ENCODE results near the gene SHC2. TPM values are rescaled to one million over a fixed set of nuclear protein-coding genes. Genes with fewer than 3 reads are reported as not detected.
"Not testable (repeated sequence)": the region's sequence is repeated elsewhere in the genome, so short reads cannot be mapped to it uniquely, and the experiment has no call there.

The SHC2 gene
- total RNA-seq, 3 donors from 2014 or later, result 8.3 to 40.6 (median 21.8) TPM

- TF ChIP-seq POLR2A (IDR thresholded peaks at IDR 0.05) (no peak), CTCF (IDR thresholded peaks at IDR 0.05) (no peak), POLR2AphosphoS5 (IDR thresholded peaks at IDR 0.05) (no peak)
- intact Hi-C loops (cut with DNase I; ENCODE audit: low total_unique reads), result no loop called here
- Histone ChIP-seq H3K4me3 (no peak overlapping the region), H3K4me1 (no peaks in the 10 kb centered on the region), H3K27ac (no peak overlapping the region), H3K9me3 (no peaks in the 10 kb centered on the region), H3K27me3 (no peaks in the 10 kb centered on the region), H3K36me3 (no peaks in the 10 kb centered on the region)
- no peak for DNase-seq (ENCODE audit: low spot score in 2 of 2)
Observed at GRCh38 chr19:434152-434960, 26.5 kb downstream of the SHC2 start.

DNA sequence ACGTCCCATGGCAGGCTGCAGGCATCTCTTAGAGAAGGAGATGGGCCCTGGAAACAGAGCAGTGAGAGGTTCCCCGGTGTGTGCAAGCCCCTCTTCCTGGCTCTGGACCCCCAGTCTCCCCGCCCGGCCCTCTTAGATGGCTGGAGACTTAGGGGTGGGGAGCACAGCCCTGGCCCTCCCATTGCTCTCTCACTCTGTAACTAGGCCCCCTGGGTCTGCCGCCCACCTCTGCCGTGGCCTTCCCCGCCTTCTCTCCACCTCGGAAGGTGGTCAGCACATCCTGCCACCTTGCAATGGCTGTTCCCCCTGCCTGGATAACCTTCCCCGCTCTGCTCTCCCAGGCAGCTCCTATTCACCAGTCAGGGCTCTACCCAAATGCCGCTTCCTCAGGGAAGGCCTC is 30.1 kb downstream of the SHC2 start:
- Histone ChIP-seq H3K27me3 (no peaks in the 10 kb centered on the region), H3K36me3 (no peaks in the 10 kb centered on the region), H3K9me3 (no peaks in the 10 kb centered on the region), H3K4me1 (no peaks in the 10 kb centered on the region), H3K27ac (no peak overlapping the region), H3K4me3 (no peak overlapping the region)
- DNase-seq (ENCODE audit: low spot score in 2 of 2), result no peak
- intact Hi-C loops (cut with DNase I; ENCODE audit: low total_unique reads), result no loop called here
- TF ChIP-seq POLR2AphosphoS5 (IDR thresholded peaks at IDR 0.05), result no peak
- TF ChIP-seq POLR2A (IDR thresholded peaks at IDR 0.05), result no peak
- TF ChIP-seq CTCF (IDR thresholded peaks at IDR 0.05), result no peak

DNA sequence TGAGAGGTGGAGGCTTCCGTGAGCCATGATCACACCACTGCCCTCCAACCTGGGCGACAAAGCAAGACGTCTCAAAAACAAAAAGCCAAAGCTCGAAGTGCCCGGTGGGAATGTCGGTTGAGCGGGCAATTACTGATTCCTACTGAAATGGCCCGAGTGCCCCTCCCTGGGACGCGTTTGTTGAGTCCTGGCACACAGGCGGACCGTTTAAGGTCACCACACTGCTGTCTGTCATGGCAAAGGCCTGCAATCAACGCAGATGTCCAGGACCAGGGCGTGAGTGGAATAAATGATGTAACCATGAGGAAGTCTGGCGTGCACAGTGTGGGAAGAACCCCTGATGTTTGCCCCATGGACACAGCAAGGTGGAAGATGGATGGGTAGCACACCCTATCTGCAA is 32.7 kb downstream of the SHC2 start:
- H3K9me3 ChIP-seq, result no peaks in the 10 kb centered on the region
- intact Hi-C loops (cut with DNase I; ENCODE audit: low total_unique reads), result no loop called here
- H3K4me1 ChIP-seq, result no peaks in the 10 kb centered on the region
- H3K27ac ChIP-seq, result no peak overlapping the region
- H3K36me3 ChIP-seq, result no peaks in the 10 kb centered on the region
- no peak for DNase-seq (ENCODE audit: low spot score in 2 of 2)
- TF ChIP-seq POLR2AphosphoS5 (IDR thresholded peaks at IDR 0.05) (no peak), CTCF (IDR thresholded peaks at IDR 0.05) (no peak), POLR2A (IDR thresholded peaks at IDR 0.05) (no peak)
- no peak overlapping the region for H3K4me3 ChIP-seq
- no peaks in the 10 kb centered on the region for H3K27me3 ChIP-seq

- H3K36me3 ChIP-seq; DNase-seq (ENCODE audit: low spot score in 2 of 2); H3K9me3 ChIP-seq; H3K27me3 ChIP-seq; H3K4me1 ChIP-seq; H3K4me3 ChIP-seq; intact Hi-C loops (cut with DNase I; ENCODE audit: low total_unique reads); H3K27ac ChIP-seq: not testable (repeated sequence)
Observed at GRCh38 chr19:427675-428074, 33.2 kb downstream of the SHC2 start.

DNA sequence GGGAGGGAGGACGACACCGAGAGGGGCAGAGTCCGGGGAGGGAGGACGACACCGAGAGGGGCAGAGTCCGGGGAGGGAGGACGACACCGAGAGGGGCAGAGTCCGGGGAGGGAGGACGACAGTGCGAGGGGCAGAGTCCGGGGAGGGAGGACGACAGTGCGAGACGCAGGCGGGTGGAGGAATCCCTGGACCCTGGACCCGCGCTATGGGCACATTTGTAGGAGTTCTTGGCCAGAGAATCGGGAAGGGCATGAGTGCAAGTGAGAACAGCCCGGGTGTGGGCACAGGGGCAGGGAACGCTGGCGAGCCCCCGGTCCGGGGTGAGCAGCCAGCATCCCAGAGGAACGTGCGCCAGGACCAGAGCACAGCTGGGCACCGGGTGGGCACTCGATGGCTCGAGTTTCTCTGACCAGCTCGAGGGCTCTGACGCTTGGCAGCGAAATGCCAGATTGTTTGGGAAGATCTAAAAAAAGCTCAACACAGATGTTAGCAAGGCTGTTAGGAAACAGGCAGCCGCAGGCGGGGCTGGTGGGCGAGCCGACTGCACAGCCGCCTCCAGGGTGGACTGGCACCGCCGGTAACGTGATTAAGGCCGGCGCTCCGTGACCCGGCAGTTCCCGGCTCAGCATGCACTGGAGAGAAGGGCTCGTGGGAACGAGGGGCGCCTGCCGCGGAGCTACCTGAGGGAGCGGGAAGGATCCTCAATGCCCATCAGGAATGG is 33.9 kb downstream of the SHC2 start:
- no peak for DNase-seq (ENCODE audit: low spot score in 2 of 2)
- TF ChIP-seq CTCF (IDR thresholded peaks at IDR 0.05) (no peak), POLR2AphosphoS5 (IDR thresholded peaks at IDR 0.05) (no peak), POLR2A (IDR thresholded peaks at IDR 0.05) (no peak)
- H3K9me3 ChIP-seq, result no peaks in the 10 kb centered on the region
- H3K4me3 ChIP-seq, result no peak overlapping the region
- H3K36me3 ChIP-seq, result no peaks in the 10 kb centered on the region
- intact Hi-C loops (cut with DNase I; ENCODE audit: low total_unique reads), result no loop called here
- H3K27me3 ChIP-seq, result no peaks in the 10 kb centered on the region
- H3K4me1 ChIP-seq, result no peaks in the 10 kb centered on the region
- no peak overlapping the region for H3K27ac ChIP-seq
